Heart left ventricle (tissue), 16 donors: ENCODE results near the gene SAMD5. TPM values are rescaled to one million over a fixed set of nuclear protein-coding genes. Genes with fewer than 3 reads are reported as not detected.
A peak's percentile ranks its signal among the peaks of the same experiment; 100 is the strongest.

Experiments used
- ATAC-seq, 4 donors: fragments of 200-7000 bp; cut with Tn5 transposase; one replicate each; pipeline ENCODE4 v1.9.1; 2020 to 2022; ENCODE audit warnings: moderate library complexity in 4 of 4, mild to moderate bottlenecking in 3 of 4, moderate number of reproducible peaks in 1 of 4
- DNase-seq, 5 donors: peaks; one replicate each; pipeline ENCODE4 v3.0.0-alpha.2; 2020
- H3K27ac ChIP-seq, 12 donors: fragments of 200-600 bp; sonication (generic) in 4 of 12; one replicate each; pipeline versions ENCODE4 v1.5.0 to v1.8.0; 2016 to 2022; ENCODE audit warnings: mild to moderate bottlenecking in 2 of 12
- H3K27me3 ChIP-seq, 9 donors: fragments of 200-600 bp; sonication (generic) in 2 of 9; one replicate each; pipeline versions ENCODE4 v1.5.1 to v1.8.0; 2016 to 2022; ENCODE audit warnings: mild to moderate bottlenecking in 3 of 9
- H3K36me3 ChIP-seq, 9 donors: fragments of 200-600 bp; sonication (generic) in 2 of 9; one replicate each; pipeline versions ENCODE4 v1.5.0 to v1.8.0; 2018 to 2022; ENCODE audit warnings: mild to moderate bottlenecking in 2 of 9
- H3K4me1 ChIP-seq, 12 donors: fragments of 200-600 bp; sonication (generic) in 4 of 12; one replicate each; pipeline versions ENCODE4 v1.5.0 to v1.8.0; 2016 to 2022; ENCODE audit warnings: mild to moderate bottlenecking in 3 of 12
- H3K4me3 ChIP-seq, 12 donors: fragments of 200-600 bp; sonication (generic) in 4 of 12; one replicate each; pipeline versions ENCODE4 v1.5.0 to v1.8.0; 2017 to 2022; ENCODE audit warnings: mild to moderate bottlenecking in 9 of 12, moderate library complexity in 4 of 12
- H3K9me3 ChIP-seq, 12 donors: fragments of 200-600 bp; sonication (generic) in 4 of 12; one replicate each; pipeline versions ENCODE4 v1.5.0 to v1.8.0; 2016 to 2022; ENCODE audit warnings: mild to moderate bottlenecking in 1 of 12
- CTCF ChIP-seq, 12 donors: fragments of 200-600 bp; sonication (generic) in 4 of 12; IDR thresholded peaks; one replicate each; pipeline versions ENCODE4 v1.5.0 to v1.8.0; 2018 to 2022; ENCODE audit warnings: antibody characterized with exemption in 12 of 12, mild to moderate bottlenecking in 5 of 12
- POLR2A ChIP-seq, 2 donors: fragments of 450-650 bp; IDR thresholded peaks; one replicate each; pipeline ENCODE4 v1.6.1; 2017; ENCODE audit warnings: antibody characterized with exemption in 2 of 2, mild to moderate bottlenecking in 2 of 2, moderate library complexity in 2 of 2
- WGBS, 4 donors: extraction: QIAGEN DNeasy Blood & Tissue Kit in 2 of 4; methylation state at CpG; one replicate each; pipeline versions ENCODE4 v1.1.5 to v1.1.7; 2013 to 2018; 5-methylcytosine and 5-hydroxymethylcytosine counted together
- intact Hi-C, 10 donors: fragments of 100-400 bp; cut with DNase I; formaldehyde crosslinking; loops; one replicate each; pipeline versions ENCODE4 v1.11.1 to v1.14.2; 2022
- polyA plus RNA-seq, 2 donors: library from polyadenylated mRNA; stranded (reverse); fragments of 200-250 nt; gene quantifications; one replicate each; pipeline ENCODE4 v1.2.3, GENCODE V29; 2013
- total RNA-seq, 9 donors: library from RNA; depleted of rRNA in 2 of 9; stranded (reverse); fragments of >200 nt in 2 of 9; fragmentation: NEBNext Ultra II Directional in 3 of 9; extraction: Animal tissue kit (Norgen Biotek cat#: 25700) in 3 of 9; gene quantifications; one replicate each; pipeline versions ENCODE4 v1.1.0 to v1.2.4, GENCODE V29; 2016 to 2023
- donor health status: ischemic (EF 13 %, LVEDD 7.1; RV severe dilation, severe dysfunction).
- donor health status: healthy with polysubstance abuse.
- donor health status: DM: no; HTN: yes; CAD: no.
- donor health status: DM: no; HTN: no; CAD: no.
- donor health status: ischemic (EF 25% LVEDD 6.9; RV normal size, moderate dysfunction).
- donor health status: ischemic (EF 25% LVEDD 5.7; RV mildly dilated, moderate dysfunction).
- donor health status: healthy.
- donor health status: DM: yes; HTN: yes; CAD: no.
- donor health status: ischemic (EF 35%, LVEDD 5.7; RV mildly dilated, moderate dysfunction).
- donor health status: nonischemic (EF 11% LVEDD 7.7; RV severe dilation, severe dysfunction).
- donor health status: DM: yes; HTN: yes; CAD: no.
- donor health status: PGD.
- donor health status: ischemic (EF 29% LVEDD 5.4; RV normal size, mild dysfunction).
- donor health status: nonischemic (EF 23%, LVEDD 6.1; RV moderate dilation, normal function).

SAMD5 gene
- total and polyA plus RNA-seq, 11 donors: 0.15 to 1.5 (median 0.64) TPM

DNA sequence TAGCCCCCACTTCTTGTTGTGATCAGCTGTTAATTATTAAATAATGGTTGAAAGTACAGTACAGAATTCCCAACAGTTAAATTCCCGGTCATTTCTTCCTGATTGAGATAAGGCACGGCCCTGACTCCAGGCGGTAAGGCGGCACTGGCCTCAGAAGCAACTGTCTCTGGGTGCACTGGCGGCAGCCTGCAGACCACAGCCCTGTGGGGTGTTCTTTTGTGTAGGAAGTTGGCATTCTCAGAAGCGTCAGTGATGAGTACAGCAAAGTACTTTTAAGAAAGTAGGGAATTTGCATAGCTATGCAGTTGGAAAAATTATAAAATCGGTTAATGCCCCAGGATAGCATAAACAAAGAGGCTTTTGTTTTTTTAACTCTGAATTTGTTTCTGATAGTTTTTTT is 50.5 kb downstream of the SAMD5 start:
- Histone ChIP-seq H3K27ac (no peak overlapping the region), H3K36me3 (no peaks in the 10 kb centered on the region), H3K27me3 (no peaks in the 10 kb centered on the region), H3K9me3 (peaks cover 0 to 6% (median 0%) of the 10 kb centered on the region in 12 donors), H3K4me3 (no peak overlapping the region), H3K4me1 (peaks cover 0 to 5% (median 0%) of the 10 kb centered on the region in 12 donors)
- DNase-seq (no peak), ATAC-seq (no peak)
- intact Hi-C loops: no loop called here
- TF ChIP-seq CTCF (IDR thresholded peaks at IDR 0.05): no peak
- TF ChIP-seq POLR2A (IDR thresholded peaks at IDR 0.05): no peak
- 64 to 74% (median 71%) methylated on average over 7 of the region's 7 CpGs for WGBS, 4 donors

GRCh38 chr6:147560670-147561069 is 52.2 kb downstream of the SAMD5 start:
- H3K4me3 ChIP-seq: no peak overlapping the region
- TF ChIP-seq CTCF (IDR thresholded peaks at IDR 0.05): no peak
- TF ChIP-seq POLR2A (IDR thresholded peaks at IDR 0.05): no peak
- ATAC-seq: no peak
- intact Hi-C loops: no loop called here
- no peak for DNase-seq
- no peak overlapping the region for H3K27ac ChIP-seq
- H3K36me3 ChIP-seq: no peaks in the 10 kb centered on the region
- no peaks in the 10 kb centered on the region for H3K27me3 ChIP-seq
- peaks cover 0 to 2% (median 0%) of the 10 kb centered on the region in 12 donors for H3K4me1 ChIP-seq
- peaks cover 0 to 6% (median 0%) of the 10 kb centered on the region in 12 donors for H3K9me3 ChIP-seq

DNA sequence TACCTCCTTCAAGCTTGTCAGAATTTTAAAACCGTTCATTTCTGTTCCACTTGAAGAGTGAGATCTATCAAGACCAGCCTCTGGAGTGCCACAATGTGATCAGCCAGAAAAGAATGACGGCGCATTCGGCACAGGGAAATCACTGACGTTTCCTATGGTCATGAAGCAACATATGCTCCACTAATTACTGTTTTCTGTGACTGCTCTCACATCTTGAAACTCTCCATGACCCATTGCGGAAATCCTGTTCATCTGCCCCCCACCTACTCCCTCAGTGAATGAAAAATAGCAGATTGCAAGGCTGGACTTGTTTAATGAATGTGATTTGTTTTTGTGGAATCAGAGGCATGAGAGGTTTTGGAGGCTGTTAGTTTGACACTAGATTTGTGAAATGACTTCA is 53.2 kb downstream of the SAMD5 start:
- 49 to 69% (median 64%) methylated on average over 6 of the region's 6 CpGs for WGBS, 4 donors
- intact Hi-C loops: no loop called here
- no peak overlapping the region for H3K27ac ChIP-seq
- H3K36me3 ChIP-seq: no peaks in the 10 kb centered on the region
- ATAC-seq (peak in 2 of 4 donors; percentile 43 to 65), DNase-seq (no peak)
- H3K27me3 ChIP-seq: no peaks in the 10 kb centered on the region
- H3K9me3 ChIP-seq: peaks cover 0 to 6% (median 0%) of the 10 kb centered on the region in 12 donors
- peaks cover 0 to 7% (median 0%) of the 10 kb centered on the region in 12 donors for H3K4me1 ChIP-seq
- TF ChIP-seq CTCF (IDR thresholded peaks at IDR 0.05) (no peak), POLR2A (IDR thresholded peaks at IDR 0.05) (no peak)
- no peak overlapping the region for H3K4me3 ChIP-seq

- H3K27ac ChIP-seq: no peak overlapping the region
- H3K36me3 ChIP-seq: no peaks in the 10 kb centered on the region
- intact Hi-C loops: no loop called here
- ATAC-seq (no peak), DNase-seq (no peak)
- no peak overlapping the region for H3K4me3 ChIP-seq
- WGBS, 4 donors: 71 to 90% (median 79%) methylated on average over 2 of the region's 2 CpGs
- H3K27me3 ChIP-seq: no peaks in the 10 kb centered on the region
- H3K4me1 ChIP-seq: peaks cover 0 to 12% (median 7%) of the 10 kb centered on the region in 12 donors
- H3K9me3 ChIP-seq: no peaks in the 10 kb centered on the region
- TF ChIP-seq POLR2A (IDR thresholded peaks at IDR 0.05) (no peak), CTCF (IDR thresholded peaks at IDR 0.05) (no peak)
These were observed 55.0 kb downstream of the SAMD5 start for GRCh38 chr6:147563472-147563871.
